GM10847 (cell line): Measurements from ENCODE around the gene WFS1.

Experiments
- POLR2A ChIP-seq: IDR thresholded peaks from 2 replicates; pipeline ENCODE4 v1.6.1; 2011; ENCODE audit not compliant: insufficient read length; ENCODE audit errors: extremely low read depth

Gene WFS1

DNA sequence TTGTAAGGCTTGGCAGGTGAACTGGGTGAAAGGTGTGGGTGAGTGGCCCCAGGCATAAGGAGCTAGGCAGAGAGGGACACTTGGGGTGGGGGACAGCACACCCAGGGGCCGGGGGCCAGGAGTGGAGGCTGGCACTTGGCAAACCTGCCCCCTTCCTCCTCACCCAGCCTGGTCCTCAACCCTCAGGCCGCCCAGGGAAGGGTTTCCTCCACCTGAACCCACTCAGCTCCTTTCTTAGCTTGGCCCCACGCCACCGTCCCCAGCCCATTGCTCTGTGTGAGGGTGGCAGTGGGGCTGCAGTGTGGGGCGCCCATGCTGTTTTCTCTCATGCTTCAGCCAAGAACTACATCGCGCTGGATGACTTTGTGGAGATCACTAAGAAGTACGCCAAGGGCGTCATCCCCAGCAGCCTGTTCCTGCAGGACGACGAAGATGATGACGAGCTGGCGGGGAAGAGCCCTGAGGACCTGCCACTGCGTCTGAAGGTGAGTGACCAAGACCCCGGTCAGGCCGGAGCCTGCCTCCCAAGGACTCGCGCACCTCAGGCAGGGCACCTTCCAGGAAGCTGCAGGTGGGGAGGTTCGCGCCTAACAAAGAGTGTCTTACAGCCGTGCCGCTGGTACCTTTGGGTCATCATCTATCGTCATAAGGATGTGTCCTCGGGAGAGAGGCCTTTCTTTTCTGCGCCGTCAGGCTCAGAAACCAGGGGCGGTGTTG is 25.2 kb downstream of the WFS1 start:
- TF ChIP-seq POLR2A = no peak

DNA sequence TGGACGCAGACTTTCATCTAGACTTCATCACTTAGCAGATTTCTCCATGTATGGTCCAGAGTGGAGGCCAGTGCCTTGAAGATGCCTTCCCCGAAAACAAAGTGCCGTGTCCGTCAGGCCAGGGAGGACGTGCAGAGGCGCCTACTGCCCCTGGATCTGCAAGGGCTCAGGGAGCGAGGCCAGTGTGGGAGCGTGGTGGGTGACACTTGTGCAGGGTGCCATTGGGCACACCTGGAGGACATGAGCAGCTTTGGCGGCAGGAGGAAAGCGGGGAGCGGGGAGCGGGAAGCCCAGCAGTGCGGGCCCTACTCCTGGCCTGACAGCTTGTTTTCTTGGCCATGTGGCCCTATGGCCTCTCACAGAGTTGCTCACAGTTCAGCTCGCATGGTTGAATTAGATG is 25.8 kb downstream of the WFS1 start:
- TF ChIP-seq POLR2A = no peak

DNA sequence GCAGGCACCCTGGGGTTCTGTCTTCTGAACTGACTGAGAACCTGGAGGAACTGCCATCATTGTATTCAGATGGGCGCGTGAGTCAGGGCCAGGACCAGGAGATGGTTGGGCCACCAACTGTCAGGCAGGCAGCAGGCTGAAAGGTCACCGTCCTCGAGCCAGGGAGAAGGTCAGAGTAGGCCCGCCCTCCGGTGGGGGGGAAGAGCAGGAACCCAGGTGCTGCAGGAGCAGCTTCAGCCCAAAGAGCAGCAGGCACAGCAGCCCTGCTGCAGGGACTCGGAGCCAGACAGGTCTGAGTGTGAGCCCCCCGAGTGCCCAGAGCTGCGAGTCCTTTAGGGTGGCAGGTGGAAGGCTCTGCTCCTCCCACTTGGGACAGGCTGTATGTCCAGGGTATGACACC is 26.4 kb downstream of the WFS1 start:
- TF ChIP-seq POLR2A = no peak

DNA sequence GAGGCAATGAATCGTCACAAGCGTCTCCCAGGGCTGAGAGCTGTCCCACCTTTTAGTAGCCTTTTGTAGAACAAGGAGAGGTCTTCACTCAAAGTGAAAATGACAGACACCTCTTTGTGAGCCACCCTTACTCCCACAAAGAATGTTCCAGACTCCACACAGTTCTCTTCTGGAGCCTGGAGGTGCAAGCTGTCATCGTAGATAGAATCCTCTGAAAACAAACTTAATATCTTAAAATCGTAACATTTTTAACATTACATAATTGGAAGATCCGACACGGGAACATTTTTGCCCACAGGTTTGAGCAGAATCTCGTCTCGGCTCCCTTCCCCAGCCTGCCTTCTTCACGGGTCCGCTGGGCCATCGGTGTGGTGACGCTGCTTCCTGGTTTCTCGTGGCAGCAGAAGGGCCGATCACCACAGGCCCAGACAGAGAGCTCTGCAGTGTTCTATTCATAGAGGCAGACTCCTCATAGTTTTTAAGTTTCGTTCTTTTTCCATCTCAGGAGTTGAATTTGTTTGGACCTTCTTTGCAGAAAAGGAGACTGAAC is 27.7 kb downstream of the WFS1 start:
- no peak for TF ChIP-seq POLR2A

- TF ChIP-seq POLR2A = no peak
These were observed 28.4 kb downstream of the WFS1 start for GRCh38 chr4:6298035-6298434.

GRCh38 chr4:6298852-6299251 is 29.2 kb downstream of the WFS1 start:
- no peak for TF ChIP-seq POLR2A

GRCh38 chr4:6299875-6300274 is 30.2 kb downstream of the WFS1 start:
- TF ChIP-seq POLR2A = no peak

- no peak for TF ChIP-seq POLR2A
These were observed 30.7 kb downstream of the WFS1 start for GRCh38 chr4:6300359-6300758.

DNA sequence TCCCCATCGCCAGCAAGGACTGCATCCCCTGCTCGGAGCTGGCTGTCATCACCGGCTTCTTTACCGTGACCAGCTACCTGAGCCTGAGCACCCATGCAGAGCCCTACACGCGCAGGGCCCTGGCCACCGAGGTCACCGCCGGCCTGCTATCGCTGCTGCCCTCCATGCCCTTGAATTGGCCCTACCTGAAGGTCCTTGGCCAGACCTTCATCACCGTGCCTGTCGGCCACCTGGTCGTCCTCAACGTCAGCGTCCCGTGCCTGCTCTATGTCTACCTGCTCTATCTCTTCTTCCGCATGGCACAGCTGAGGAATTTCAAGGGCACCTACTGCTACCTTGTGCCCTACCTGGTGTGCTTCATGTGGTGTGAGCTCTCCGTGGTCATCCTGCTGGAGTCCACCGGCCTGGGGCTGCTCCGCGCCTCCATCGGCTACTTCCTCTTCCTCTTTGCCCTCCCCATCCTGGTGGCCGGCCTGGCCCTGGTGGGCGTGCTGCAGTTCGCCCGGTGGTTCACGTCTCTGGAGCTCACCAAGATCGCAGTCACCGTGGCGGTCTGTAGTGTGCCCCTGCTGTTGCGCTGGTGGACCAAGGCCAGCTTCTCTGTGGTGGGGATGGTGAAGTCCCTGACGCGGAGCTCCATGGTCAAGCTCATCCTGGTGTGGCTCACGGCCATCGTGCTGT is 31.5 kb downstream of the WFS1 start:
- no peak for TF ChIP-seq POLR2A

- TF ChIP-seq POLR2A = no peak
These were observed 32.2 kb downstream of the WFS1 start for GRCh38 chr4:6301732-6302442.

- TF ChIP-seq POLR2A = no peak
These were observed 33.2 kb downstream of the WFS1 start for GRCh38 chr4:6302869-6303268.

DNA sequence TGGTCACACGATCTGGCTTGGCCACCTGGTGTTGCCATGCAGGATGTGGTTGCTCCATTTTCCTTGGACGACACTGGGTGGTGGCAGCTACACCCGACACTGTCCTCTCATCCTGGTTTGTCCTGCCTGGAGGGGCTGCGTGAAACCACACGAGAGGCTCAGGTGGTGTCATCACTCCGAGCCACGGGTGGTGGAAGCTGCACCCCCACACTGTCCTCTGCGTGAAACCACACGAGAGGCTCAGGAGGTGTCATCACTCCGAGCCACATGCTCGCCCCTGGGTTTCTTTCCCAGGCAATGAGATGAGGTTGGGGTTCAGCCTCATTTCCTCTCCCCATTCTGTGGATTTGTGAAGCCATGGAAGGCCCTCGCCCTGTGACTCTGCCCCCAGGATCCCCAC is 34.3 kb downstream of the WFS1 start:
- TF ChIP-seq POLR2A = no peak

GRCh38 chr4:6306299-6306698 is 36.6 kb downstream of the WFS1 start:
- no peak for TF ChIP-seq POLR2A

DNA sequence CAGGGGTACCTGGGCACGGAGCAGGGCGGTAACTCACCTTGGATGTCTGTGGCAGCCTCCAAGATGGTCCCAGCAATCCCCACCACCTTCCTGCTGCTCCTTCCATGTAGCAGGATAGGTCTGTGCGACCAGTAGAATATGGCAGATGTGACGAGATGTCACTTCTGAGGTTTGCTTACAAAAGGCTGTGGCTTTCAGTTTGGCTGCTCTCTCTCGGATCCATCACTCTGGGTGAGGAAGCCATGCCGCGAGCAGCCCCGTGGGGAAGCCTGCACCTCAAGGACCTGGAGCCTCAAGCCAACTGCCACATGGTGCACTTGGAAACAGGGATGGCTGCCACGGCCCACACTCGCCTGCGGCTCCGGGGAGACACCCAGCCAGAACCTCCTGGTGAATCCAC is 37.6 kb downstream of the WFS1 start:
- TF ChIP-seq POLR2A = no peak

DNA sequence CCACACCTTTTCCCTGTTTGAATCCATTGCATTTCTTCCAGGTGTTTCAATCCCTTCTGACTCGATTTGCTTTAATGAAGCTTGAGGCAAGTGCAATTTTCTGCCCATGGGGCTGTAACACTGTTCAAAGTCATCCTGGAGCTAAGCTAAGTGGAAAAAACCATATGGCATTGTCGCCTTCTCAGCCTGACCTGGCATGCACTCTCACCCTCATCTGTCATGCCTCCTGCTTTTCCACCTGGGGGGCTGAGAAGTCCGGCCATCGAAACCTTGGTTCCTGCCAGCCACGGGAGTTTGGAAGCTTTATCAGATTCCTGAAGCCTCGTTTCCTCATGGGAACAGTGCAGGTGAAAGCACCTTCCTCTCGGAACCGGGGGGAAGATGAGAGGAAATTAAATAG is 38.2 kb downstream of the WFS1 start:
- no peak for TF ChIP-seq POLR2A
